SU-DHL-6 (cell line): ENCODE data around the gene SMAP2.
A peak's percentile ranks its signal among the peaks of the same experiment; 100 is the strongest.

Experiments used
- H2AFZ ChIP-seq: fragments of 200-600 bp; sonication (generic); 2 replicates; pipeline ENCODE4 v1.6.1; 2014; ENCODE audit warnings: low read depth, mild to moderate bottlenecking, moderate library complexity, mixed read lengths, antibody characterized with exemption, low read length; ENCODE audit not compliant: severe bottlenecking
- H3F3A ChIP-seq: fragments of 200-600 bp; shearing (Covaris generic); 2 replicates; pipeline ENCODE4 v1.6.0; 2016; ENCODE audit warnings: antibody characterized with exemption, mild to moderate bottlenecking; ENCODE audit not compliant: insufficient read depth
- H3K27ac ChIP-seq: fragments of 200-600 bp; sonication (generic); 2 replicates; pipeline ENCODE4 v1.5.1; 2016; ENCODE audit warnings: low read depth, mild to moderate bottlenecking, low read length, moderate library complexity, mixed read lengths
- H3K27me3 ChIP-seq: fragments of 200-600 bp; sonication (generic), shearing (Covaris generic); 2 replicates; pipeline ENCODE4 v1.6.0; 2014; ENCODE audit warnings: mild to moderate bottlenecking, low read length
- H3K36me3 ChIP-seq: fragments of 200-600 bp; sonication (generic); 2 replicates; pipeline ENCODE4 v1.6.1; 2014; ENCODE audit warnings: mild to moderate bottlenecking, low read length, mixed read lengths
- H3K4me2 ChIP-seq: fragments of 300-600, 200-600 bp; shearing (Covaris generic), sonication (generic); 2 replicates; pipeline ENCODE4 v1.6.0; 2014; ENCODE audit warnings: low read length, low read depth, mild to moderate bottlenecking; ENCODE audit not compliant: poor library complexity, severe bottlenecking
- H3K4me3 ChIP-seq: fragments of 200-600 bp; sonication (generic); 2 replicates; pipeline ENCODE4 v1.5.1; 2014; ENCODE audit warnings: antibody characterized with exemption, low read length, mild to moderate bottlenecking, mixed read lengths; ENCODE audit not compliant: insufficient read depth, poor library complexity, severe bottlenecking
- H3K79me2 ChIP-seq: fragments of 200-600 bp; sonication (generic); 2 replicates; pipeline ENCODE4 v1.6.1; 2014; ENCODE audit warnings: mild to moderate bottlenecking, low read length, moderate library complexity; ENCODE audit not compliant: insufficient read depth
- H3K9ac ChIP-seq: fragments of 200-600 bp; sonication (generic); 2 replicates; pipeline ENCODE4 v1.7.0; 2014; ENCODE audit warnings: mild to moderate bottlenecking, low read length
- H3K9me2 ChIP-seq: fragments of 200-600 bp; sonication (generic); replicated peaks from 2 replicates; pipeline ENCODE4 v1.6.1; 2014; ENCODE audit warnings: low read length; ENCODE audit not compliant: insufficient read depth
- H3K9me3 ChIP-seq: fragments of 200-600 bp; sonication (generic); 2 replicates; pipeline ENCODE4 v1.6.1; 2014; ENCODE audit warnings: low read length, mixed read lengths; ENCODE audit not compliant: insufficient read depth
- H4K20me1 ChIP-seq: fragments of 200-600 bp; sonication (generic); 2 replicates; pipeline ENCODE4 v1.6.1; 2014; ENCODE audit warnings: low read depth, mild to moderate bottlenecking, antibody characterized with exemption, low read length, moderate library complexity, mixed read lengths
- CTCF ChIP-seq: fragments of 200-600 bp; sonication (generic); IDR thresholded peaks from one replicate; pipeline ENCODE4 v1.5.1; 2017; ENCODE audit warnings: antibody characterized with exemption, mild to moderate bottlenecking, low read length, moderate library complexity; ENCODE audit not compliant: insufficient read depth, poor library complexity, severe bottlenecking
- EZH2phosphoT487 ChIP-seq: fragments of 200-600 bp; sonication (generic), shearing (Covaris generic); conservative IDR thresholded peaks from 2 replicates; pipeline ENCODE4 v1.6.1; 2018; ENCODE audit warnings: mild to moderate bottlenecking, antibody characterized with exemption, low read length, moderate library complexity, mixed read lengths

The SMAP2 gene

GRCh38 chr1:40397258-40397657 lies 23.7 kb downstream of the SMAP2 start:
- no peak for TF ChIP-seq CTCF
- no peak for TF ChIP-seq EZH2phosphoT487
- H3K9me3 ChIP-seq = no peaks in the 10 kb centered on the region
- no peaks in the 10 kb centered on the region for H3K27me3 ChIP-seq
- peaks cover 25% of the 10 kb centered on the region; the same call in 1 of the 2 replicates for H4K20me1 ChIP-seq
- H3K27ac ChIP-seq = no peak overlapping the region
- peaks cover 35% of the 10 kb centered on the region; the same call in 1 of the 2 replicates for H3K79me2 ChIP-seq
- H3K36me3 ChIP-seq = no peaks in the 10 kb centered on the region
- no peak overlapping the region for H3K4me3 ChIP-seq
- H3K9me2 ChIP-seq = no peaks in the 10 kb centered on the region
- no peaks in the 10 kb centered on the region for H3F3A ChIP-seq
- H3K9ac ChIP-seq = no peak overlapping the region
- no peak overlapping the region for H2AFZ ChIP-seq
- H3K4me2 ChIP-seq = no peak overlapping the region

GRCh38 chr1:40399984-40400704 lies 26.6 kb downstream of the SMAP2 start:
- TF ChIP-seq EZH2phosphoT487 (no peak), CTCF (no peak)
- no peak overlapping the region for H2AFZ ChIP-seq
- H3K9me2 ChIP-seq = no peaks in the 10 kb centered on the region
- H3K4me3 ChIP-seq = no peak overlapping the region
- no peaks in the 10 kb centered on the region for H3K9me3 ChIP-seq
- H3K36me3 ChIP-seq = no peaks in the 10 kb centered on the region
- peaks cover 22% of the 10 kb centered on the region; the same call in 1 of the 2 replicates for H4K20me1 ChIP-seq
- H3K27me3 ChIP-seq = no peaks in the 10 kb centered on the region
- H3K4me2 ChIP-seq = no peak overlapping the region
- H3K79me2 ChIP-seq = peaks cover 37% of the 10 kb centered on the region; the same call in 1 of the 2 replicates
- H3K9ac ChIP-seq = no peak overlapping the region
- H3F3A ChIP-seq = no peaks in the 10 kb centered on the region
- no peak overlapping the region for H3K27ac ChIP-seq

GRCh38 chr1:40401473-40402201 lies 28.1 kb downstream of the SMAP2 start:
- no peaks in the 10 kb centered on the region for H3K27me3 ChIP-seq
- no peaks in the 10 kb centered on the region for H3K9me3 ChIP-seq
- H3K9ac ChIP-seq = no peak overlapping the region
- H3K79me2 ChIP-seq = peaks cover 36% of the 10 kb centered on the region; the same call in 1 of the 2 replicates
- peak overlapping the region; percentile 20 for H3K4me2 ChIP-seq
- TF ChIP-seq EZH2phosphoT487 = no peak
- TF ChIP-seq CTCF = no peak
- H3K4me3 ChIP-seq = no peak overlapping the region
- no peaks in the 10 kb centered on the region for H3F3A ChIP-seq
- no peak overlapping the region for H2AFZ ChIP-seq
- no peaks in the 10 kb centered on the region for H3K36me3 ChIP-seq
- H3K27ac ChIP-seq = no peak overlapping the region
- H3K9me2 ChIP-seq = no peaks in the 10 kb centered on the region
- H4K20me1 ChIP-seq = peaks cover 18% of the 10 kb centered on the region; the same call in 1 of the 2 replicates
